OCI-LY7 (cell line): Measurements from ENCODE around the gene PLCB3.

Experiments
- EZH2phosphoT487 ChIP-seq: fragments of 200-600 bp; sonication (generic); IDR thresholded peaks from 2 replicates; pipeline ENCODE4 v1.6.1; 2018; ENCODE audit warnings: low read depth, borderline replicate concordance, mild to moderate bottlenecking, mixed run types, antibody characterized with exemption, low read length, moderate library complexity, mixed read lengths
- TF ChIP-seq, protein P1 (sequence below): fragments of 200-600 bp; sonication (generic); conservative IDR thresholded peaks from 2 replicates; pipeline ENCODE4 v1.5.1; 2014; ENCODE audit warnings: mild to moderate bottlenecking, antibody characterized with exemption, low read length, moderate library complexity, mixed read lengths

DNA sequence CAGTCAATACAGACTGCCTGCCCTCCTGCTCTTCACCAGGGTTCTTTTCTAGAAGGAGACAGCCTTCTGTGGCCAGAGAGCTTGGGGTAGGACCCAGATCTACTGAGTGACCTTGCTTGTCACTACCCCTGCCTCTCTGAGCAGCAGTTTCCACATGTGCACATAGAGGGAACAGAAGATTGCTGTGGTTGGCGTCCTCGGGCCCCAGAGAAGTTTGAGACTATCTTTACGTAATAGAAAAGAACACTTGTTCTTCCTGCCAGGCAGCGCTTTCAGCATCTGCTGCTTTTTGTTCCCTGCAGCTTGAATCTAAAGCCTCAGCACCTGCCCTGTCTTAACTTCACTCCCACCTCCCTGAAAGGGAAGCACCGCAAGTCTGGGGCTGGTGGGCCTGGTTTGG lies 12.3 kb upstream of the PLCB3 start:
- TF ChIP-seq, protein P1, sequence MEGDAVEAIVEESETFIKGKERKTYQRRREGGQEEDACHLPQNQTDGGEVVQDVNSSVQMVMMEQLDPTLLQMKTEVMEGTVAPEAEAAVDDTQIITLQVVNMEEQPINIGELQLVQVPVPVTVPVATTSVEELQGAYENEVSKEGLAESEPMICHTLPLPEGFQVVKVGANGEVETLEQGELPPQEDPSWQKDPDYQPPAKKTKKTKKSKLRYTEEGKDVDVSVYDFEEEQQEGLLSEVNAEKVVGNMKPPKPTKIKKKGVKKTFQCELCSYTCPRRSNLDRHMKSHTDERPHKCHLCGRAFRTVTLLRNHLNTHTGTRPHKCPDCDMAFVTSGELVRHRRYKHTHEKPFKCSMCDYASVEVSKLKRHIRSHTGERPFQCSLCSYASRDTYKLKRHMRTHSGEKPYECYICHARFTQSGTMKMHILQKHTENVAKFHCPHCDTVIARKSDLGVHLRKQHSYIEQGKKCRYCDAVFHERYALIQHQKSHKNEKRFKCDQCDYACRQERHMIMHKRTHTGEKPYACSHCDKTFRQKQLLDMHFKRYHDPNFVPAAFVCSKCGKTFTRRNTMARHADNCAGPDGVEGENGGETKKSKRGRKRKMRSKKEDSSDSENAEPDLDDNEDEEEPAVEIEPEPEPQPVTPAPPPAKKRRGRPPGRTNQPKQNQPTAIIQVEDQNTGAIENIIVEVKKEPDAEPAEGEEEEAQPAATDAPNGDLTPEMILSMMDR, result no peak
- no peak for TF ChIP-seq EZH2phosphoT487
